ENCODE measurements around the gene TRIP4.
A peak's percentile ranks its signal among the peaks of the same experiment; 100 is the strongest.
"Not testable (repeated sequence)": the region's sequence is repeated elsewhere in the genome, so short reads cannot be mapped to it uniquely, and the experiment has no call there.

TRIP4 gene

DNA sequence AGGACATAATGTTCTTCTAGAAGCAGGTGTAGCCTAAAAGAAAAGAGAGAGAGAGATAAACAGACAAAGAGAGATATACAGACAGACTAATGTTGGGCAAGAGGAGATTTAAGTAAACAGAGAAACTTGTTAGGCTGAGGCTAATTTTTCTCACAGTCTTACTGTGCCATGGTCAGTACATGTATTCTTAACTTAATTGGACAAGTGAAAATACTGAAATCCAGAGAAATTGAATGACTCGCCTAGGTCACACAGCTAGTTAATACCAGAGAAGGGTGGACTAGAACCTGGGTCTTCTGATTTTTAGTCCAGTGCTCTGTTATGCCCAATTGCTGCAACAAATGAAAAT, 66.0 kb downstream of the TRIP4 start:
- DNase-seq: no peak

DNA sequence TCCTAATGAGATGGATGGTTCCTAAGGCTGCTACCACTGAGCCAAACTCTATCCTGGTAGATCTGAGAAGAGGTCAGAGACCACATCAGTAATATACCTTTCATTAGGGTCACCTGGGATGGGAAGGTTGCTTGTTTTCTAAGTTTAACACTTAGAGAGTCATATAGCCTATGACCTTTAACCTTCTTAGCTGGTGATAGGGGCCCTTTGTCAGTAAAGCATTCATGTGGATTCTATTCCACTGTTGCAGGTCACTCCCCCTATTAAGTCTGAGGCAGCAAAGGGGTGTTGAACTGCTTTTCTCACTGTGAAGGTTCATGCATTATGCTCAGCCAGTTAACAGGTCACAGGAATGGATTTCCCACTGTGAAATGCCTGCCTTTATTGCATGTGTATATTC, 66.6 kb downstream of the TRIP4 start:
- DNase-seq: no peak

DNA sequence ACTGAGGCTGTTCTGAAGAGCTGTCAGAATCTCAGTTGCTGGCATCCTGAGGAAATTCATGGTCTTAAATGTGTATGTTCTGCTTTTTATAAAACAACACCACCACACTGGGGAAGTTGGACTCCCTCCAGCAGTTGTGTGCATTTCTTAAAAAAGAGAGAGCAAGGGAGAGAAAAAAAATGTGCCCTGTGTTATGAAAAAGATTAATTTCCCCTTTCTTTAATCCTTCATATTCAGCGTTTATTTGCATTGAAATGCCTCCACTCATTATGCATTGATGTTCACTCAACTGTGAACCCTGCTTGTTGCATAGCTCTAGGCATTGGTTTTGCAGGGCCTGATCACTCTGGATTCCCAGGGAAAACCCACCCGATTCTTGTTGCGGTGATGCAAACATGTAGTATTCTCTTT, 68.3 kb downstream of the TRIP4 start:
- no peak for DNase-seq

DNA sequence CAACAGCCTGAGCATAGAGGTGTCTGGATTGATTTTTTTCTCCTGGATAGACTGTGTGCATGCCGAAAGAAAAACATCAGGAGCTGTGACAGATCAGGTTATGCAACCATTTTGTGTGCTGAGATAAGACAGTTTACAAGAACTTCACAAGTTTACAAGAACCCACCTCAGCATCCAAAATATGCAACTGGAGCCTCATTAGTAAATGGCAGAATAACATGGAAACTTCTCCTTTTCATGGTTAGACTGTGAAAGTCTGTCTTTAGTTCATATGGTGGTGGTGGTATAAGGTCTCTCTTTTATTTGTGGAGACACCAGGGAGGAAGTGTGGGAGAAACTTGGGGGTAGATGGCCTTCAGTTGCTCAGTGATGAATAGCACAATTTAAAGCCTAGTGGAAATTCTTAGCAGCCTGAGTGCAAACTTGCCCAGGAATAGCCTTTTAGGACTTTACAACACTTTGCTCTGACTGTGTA, 69.0 kb downstream of the TRIP4 start:
- DNase-seq: no peak

DNA sequence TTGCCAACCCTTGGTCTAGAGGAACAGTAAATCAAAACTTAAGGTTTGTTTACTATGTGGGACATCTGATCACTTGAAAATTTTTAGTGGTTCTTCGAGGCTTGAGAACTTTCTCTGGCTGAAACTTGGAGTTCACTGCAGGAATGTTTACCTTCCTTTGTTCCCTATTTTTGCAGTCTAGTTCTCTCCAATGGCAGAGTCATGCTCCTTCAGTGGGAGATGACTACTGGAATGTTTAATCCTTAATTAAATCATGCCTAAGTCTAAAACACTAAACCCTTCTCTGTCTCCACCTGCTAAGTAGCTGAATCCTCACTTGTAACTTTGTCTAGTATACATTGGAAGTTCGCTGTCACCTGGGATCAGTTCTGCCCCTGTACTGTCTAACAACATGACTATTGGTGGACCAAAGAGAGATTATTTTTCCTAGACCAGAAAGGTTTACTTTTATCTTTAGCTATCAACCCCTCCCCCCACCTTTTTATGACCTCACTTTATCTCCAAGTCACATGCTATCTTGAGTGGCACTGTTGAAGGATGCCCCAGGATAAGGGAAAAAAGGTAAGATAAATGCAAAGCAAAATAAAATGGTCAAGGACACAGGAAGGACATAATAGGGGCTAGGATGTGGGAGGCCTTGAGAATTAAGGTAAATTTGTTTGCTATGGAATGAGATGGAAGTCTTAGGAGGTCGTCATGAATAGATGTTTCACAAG, 71.6 kb downstream of the TRIP4 start:
- DNase-seq: no peak

DNA sequence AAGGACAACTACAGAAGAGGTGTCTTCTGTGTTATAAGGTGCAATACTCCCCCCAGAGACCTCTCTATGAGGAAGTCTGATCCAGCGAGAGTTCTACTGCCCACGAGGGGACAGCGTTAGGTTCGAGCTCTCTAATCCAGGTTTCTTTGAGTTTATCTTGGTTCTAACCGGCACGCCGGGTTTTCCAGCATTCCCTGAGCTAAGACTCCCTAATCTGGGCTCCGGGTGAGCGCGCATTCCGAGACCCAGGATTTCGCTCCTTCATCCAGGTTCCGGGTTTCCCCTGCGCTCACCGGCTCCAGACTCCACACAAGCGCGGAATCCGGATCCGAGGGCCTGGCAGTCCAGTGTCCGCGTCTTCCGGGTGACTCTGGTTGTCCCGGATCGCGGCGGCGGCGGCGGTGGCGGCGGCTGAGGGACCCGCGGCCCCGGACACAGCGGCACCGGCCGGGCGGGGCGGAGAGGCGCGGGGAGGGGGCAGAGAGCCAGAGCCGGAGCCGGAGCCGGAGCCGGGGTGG, 72.6 kb downstream of the TRIP4 start, which contains the start of gene ZNF609:
Gene ZNF609 (plus strand): TSS at position 373 of the 518 bp plus-strand sequence. CDS start 38,842 bp downstream, outside the sequence.
- peak; percentile 65 to 80 (median 78) for DNase-seq

DNA sequence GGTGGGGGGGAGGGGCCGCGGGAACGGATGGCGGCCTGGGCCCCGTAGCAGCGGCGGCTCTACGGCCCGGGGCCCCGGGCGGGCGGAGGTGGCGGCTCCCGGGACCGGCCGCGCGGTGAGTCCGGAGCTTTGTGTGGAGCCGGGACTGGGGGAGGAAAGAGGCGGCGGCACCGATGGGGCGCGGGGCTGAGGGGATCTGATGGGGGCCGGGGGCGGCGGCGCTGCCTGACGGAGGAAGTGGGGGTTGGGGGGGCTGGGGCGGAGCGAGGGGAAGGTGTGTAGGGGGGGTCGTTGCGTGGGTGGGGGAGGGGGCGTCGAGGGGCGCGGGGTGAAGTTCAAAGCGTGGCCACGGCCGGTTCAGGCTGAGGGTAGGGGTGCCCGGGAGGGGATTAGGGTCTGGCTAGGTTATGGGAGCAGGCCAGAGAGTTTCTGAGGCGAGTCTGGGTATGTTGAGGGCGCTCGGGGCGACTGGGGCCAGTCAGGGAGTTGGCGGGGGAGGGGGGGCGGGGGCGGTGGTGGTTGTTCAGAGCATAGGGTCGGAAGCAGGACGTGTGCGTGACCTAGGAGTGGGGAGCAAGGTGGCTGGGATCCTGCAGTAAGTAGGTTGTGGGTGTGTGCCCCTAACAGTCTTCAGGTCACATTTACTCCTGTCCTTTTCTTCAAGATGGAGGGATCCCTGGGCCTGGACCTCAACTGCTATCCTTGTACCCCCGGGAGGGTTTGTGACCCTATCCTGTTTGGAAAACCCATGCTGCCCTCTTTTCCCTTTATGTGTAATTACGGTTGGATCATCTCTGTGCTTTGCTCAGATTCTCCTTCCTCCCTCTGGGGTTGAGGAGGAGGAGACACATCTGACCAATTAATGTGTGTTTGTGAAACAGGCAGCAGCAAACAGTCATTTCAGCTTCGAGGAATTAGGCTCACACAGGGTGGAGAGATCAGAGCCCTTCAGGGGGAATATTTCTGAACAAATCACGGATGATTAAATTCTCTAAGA, 73.4 kb downstream of the TRIP4 start:
- DNase-seq: peak in 3 of 4 experiments; percentile 16 to 48 (median 35)

DNA sequence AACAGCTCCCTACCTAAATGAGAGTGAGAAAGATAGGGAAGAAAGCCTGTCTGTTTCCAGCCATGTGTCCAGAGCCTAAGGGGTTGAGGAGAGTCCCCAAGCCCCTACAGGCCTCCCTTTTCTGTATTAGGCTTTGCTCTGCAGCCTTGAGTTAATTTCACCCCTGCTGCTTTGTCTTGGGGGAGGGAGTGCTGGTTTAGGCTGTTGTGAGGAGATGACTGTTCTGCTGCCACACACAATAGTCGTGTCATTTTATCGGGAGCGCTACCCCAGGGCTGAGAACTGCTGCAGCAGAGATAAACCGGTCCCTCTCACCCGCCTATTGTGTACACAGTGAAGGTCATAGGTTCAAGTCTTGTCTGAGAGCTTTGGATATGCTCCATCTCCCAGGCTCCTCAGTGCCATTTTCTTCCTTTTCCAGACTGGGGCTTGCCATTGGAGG, 74.1 kb downstream of the TRIP4 start:
- DNase-seq: peak in 1 of 4 experiments; percentile 3

DNA sequence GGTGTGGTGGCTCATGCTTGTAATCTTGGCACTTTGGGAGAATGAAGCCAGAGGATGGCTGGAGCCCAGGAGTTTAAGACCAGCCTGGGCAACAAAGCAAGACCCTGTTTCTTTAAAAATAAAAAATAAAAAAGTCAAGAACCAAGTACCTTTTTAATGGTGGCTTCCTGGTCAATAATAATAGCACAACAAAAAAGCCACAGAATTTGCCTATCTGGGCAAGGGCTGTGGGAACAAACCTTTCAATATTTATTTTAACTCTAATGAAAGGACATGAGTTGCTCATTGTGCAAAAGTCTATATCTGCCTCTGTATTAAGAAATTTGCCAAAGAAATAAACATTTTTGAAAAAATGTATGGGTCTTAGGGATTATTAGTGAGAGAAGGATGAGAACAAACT, 74.9 kb downstream of the TRIP4 start:
- no peak for DNase-seq

DNA sequence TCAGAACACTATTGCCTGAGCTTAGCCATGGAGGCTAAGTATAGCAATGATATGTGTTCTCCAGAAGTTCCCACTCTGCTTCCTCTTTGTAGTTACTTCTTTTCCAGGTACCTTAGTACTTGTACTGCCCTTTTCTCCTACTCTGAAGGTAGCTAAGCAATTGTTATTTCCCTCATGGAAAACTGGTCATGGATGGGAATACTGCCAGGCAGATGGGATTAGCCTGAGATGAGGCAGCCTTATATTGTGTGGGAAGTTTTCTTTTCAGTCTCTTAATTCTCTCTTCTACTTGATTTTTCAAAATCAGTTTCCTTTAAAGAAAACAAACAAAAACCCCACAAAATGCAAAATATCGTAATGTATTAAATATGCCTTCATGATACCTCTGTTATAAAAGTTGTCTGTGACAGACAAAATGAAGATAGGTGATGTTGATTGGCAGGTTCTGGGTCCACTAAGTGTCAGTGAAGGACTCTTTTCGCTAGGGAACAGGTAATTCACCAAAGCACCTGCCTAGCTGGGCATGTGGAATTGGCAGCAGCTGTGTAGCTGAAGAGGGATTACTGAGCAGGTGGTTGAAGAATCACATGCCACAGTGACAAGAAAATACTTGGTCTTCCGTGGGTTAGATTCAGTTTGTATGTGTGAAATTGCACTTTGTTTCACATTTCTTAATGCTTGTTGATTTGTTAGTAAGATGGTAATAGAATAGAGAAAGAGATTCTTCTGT, 76.8 kb downstream of the TRIP4 start:
- no peak for DNase-seq

DNA sequence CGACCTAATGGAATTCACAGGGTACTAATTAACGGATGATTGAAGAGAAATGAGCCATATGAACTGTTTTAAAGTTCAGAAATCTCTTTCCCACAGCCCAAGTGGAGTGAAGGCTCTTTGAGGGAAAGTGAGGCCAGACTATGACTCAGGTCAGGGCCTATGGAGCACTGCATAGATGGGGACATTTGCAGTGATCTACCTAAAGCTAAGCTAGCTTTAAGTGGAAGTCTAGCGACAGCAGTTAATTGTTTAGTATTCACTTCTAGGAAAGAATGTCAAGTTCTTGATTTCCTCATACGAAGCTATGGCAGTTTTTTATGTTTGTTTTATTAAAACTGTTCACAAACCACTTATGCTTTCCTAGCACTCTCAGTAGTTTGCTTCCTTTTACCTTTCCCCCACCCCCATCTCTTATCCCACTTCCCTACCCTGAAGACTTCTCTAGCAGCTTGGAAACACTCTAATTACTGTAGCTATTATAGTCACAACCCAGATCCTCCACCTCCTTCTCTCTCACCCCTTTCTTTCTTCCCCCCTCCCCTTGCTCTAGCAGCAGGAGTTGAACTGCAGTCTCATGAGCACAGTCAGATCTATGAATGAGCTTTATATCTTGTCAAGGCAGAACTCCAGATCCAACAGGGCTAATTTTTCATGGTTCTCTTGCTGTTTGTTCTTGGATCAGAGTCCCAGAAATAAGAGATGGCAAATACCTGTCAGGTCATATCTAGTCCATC, 78.9 kb downstream of the TRIP4 start:
- DNase-seq: no peak

DNA sequence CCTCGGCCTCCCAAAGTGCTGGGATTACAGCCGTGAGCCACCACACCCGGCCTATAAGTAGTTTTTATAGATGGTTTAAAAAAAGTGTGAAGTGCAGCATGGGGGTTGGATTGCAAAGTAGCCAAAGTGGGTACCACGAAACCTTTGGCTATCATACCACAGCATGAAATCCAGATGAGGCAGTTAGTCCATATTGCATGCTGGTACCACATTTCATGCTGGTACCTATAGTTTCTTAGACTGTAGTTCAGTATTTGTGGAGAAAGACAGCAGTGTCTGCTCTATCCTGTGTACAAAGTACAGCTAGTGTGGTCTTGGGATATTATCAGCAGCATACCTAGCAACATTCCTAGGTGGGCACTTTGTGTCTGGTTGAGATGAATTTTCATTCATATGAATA, 84.5 kb downstream of the TRIP4 start:
- no peak for DNase-seq

DNA sequence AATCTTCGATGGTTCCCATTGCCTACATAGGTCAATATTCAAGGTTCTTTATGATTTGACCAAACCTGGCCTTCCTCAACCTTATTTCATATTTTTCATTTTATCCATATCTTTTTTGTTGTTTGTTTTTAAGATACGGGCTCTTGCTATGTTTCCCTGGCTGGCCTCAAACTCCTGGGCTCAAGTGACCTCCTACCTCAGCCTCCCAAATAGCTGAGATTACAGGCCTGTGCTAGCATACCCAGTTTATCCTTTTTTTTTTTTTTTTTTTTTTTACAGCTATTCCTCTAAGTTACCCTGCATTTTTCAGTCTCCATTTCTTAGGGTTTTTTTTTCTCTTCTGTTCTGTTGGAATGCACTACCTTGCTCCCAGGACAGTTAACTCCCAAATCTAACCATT, 87.2 kb downstream of the TRIP4 start:
- no peak for DNase-seq

DNA sequence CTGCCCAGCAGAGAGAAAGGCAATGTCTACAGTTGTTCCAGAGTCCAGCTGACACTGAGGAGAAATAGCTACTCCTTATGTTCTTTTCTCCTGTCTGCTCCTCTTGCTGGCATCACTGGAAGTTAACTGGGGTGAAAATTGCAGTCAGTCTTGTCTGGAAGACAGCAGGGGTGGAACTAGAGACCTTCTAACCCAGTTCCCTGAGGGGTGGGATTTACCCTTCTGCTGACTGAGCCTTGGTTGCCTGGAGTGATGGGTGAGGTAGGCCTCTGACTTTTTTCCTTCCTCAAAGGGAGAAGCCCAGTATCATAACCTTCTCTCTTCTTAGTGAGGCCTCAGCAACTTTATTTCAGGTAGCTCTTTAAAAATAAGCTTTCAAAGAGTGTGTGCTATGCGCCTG, 88.9 kb downstream of the TRIP4 start:
- DNase-seq: no peak

DNA sequence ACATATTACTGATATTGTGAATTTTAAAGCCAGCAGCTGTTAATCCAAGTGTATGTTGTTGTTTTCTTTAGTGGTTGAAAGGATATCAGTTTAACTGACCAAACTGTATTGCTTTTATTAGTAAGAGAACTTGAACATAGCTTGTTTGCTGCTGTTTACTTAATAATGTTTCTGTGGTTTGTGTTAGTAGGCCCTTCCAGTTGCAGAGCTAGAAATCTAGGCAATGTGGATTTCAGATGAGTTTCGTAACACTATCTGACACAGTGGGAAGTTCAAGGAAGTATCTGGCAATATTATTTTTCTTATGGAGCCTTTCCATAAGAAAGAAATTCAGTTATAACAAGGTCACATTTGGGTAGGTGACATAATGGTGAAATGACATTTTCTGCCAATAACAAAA, 91.2 kb downstream of the TRIP4 start:
- DNase-seq: no peak

DNA sequence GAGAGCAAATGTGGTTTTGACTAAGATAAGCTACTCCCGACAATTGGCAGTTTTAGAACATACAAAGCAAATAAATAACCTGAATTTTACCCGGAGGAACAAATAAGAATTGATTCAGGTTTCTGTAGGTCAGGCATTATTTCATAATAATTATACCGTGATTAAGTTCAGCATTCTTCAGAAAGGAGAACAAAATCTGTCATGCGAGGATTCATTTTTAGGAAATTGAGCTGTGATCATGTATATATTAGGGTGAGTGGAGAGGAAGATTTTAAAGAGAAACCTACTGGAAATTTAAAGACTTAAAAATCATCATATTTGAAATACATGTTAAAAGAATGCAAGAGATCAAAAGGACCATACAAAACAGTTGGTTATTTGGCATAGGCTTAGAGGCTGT, 93.3 kb downstream of the TRIP4 start:
- DNase-seq: no peak

DNA sequence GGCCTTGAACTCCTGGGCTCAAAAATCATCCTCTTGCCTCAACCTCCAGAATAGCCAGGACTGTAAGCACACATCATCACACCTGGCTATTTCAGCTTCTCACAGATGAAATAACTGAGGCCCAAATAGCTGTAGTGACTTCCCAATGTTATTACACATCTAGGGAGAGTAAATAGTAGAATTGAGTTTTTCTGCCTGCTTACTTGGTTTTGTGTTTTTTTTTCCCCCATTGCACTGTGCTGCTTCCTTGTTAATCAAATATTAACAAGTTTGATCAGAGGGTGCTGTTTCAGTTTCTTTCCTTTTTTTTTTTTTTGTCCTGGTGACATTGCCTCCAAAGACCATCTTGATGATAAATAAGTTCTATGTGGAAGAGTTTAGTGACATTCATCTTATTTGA, 96.1 kb downstream of the TRIP4 start:
- no peak for DNase-seq

DNA sequence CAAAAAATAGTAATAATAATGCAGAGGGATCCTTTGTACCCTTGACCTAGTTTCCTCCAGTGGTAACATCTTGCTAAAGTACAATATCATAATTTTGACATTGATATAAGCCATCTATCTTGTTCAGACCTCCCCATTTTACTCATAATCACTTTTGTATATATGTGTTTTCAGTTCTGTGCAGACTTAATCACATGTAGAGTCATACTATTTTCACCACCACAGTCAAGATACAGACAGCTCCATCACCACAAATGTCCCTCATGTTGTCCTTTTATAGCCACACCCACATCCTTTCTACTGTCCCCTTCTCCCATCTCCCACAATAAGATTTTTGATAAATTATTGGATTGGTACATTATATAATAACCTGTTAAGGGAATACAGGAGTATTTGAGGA, 98.2 kb downstream of the TRIP4 start:
- no peak for DNase-seq

DNA sequence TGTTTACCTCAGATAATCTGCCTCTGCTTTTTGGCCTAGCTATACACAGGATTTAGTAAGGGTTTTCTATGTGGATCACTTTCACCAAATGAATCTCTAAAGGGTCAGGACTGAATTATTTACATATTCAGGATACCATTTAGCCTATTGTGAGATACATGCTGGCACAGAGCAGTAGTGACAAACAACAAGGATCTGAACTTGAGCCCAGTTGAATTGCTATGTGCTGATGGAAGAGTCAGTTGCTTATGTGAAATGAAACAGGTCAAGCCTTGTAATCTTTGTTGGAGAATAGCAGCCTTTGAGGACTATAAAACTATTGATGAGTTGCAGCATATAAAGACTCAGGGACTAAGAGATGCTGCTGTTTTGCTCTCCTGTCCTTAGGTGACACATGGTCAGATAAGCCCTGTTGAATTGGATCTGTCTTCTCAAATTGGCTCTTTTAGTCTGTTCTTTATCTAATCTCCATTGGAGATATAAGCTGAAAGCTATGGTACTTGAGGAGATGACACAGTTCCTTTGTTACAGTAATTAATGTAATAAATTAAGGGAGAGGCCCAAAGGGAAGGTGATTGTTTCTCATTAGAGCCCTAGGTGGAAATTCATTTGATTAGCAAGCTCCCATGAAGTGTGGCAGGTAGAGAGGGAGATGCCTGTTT, 103.1 kb downstream of the TRIP4 start:
- no peak for DNase-seq

DNA sequence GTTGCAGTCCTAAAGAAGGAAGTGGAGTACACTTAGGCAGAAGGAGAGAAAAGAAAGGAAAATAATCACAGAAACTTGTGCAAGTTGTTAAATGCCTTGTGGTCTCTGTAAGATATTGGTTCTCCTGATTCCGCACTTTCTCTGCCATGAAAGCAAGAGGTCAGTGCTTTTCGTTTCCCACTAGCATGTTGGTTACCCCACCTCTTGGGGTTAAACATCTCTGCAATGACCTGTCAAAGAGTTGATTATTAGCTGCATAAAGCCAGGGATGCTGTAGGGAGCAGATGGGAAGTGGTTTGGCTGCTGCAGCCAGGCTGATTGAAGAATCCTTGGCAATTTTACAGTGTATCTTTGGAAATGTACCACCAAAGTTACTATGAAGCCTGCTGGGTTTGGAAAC, 106.0 kb downstream of the TRIP4 start:
- DNase-seq: no peak

DNA sequence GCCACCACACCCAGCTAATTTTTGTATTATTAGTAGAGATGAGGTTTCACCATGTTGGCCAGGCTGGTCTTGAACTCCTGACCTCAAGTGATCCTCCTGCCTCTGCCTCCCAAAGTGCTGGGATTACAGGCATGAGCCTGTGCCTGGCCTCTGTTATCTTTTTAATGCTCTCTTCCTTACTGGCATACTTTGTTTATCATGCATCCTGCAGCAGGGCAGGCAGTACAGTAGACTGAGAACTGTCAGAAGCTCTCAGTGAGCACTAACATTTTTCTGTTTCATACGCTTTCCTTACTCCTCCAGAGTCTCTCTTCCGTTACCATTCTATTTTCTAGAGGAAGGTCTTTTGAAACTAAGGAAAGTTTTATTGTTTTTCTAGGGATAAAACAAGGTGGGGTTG, 108.3 kb downstream of the TRIP4 start:
- DNase-seq: not testable (repeated sequence)

All from activated naive CD4-positive, alpha-beta T cell (primary cell).